GM12878 (cell line): ENCODE measurements around the gene NPDC1. TPM values are rescaled to one million over a fixed set of nuclear protein-coding genes. Genes with fewer than 3 reads are reported as not detected.

Experiments used
- ATAC-seq: fragments of 200-7000 bp; cut with Tn5 transposase; 3 replicates; pipeline ENCODE4 v1.9.1; 2020; ENCODE audit warnings: mild to moderate bottlenecking, moderate library complexity
- BruUV-seq: library from RNA; stranded (reverse); fragments of 400-500 nt; replicated peaks from 2 replicates; lab custom pipeline; 2021; lab: Mats Ljungman, UMichigan
- CTCF ChIA-PET: fragments of 300-600 bp; sonication (Branson Sonifier 250); formaldehyde crosslinking; extraction: SDS; loops from one replicate; lab custom pipeline; 2021; ENCODE audit warnings: inconsistent platforms; lab: Yijun Ruan, JAX
- POLR2A ChIA-PET: fragments of 350-600 bp; formaldehyde crosslinking; extraction: SDS; loops from one replicate; lab custom pipeline; 2021; ENCODE audit warnings: inconsistent platforms; lab: Charles Lee
- RAD21 ChIA-PET: fragments of 300-600 bp; sonication (Branson Sonifier 250); formaldehyde crosslinking; loops from one replicate; lab custom pipeline; 2023; ENCODE audit warnings: antibody characterized with exemption; ENCODE audit not compliant: unreplicated experiment; lab: Charles Lee
- SMC1A ChIA-PET: fragments of 300-600 bp; sonication (Branson Sonifier 250); formaldehyde crosslinking; loops from one replicate; lab custom pipeline; 2023; ENCODE audit not compliant: unreplicated experiment, uncharacterized antibody; lab: Charles Lee
- DNase-seq: peaks from one replicate; pipeline ENCODE4 v3.0.0-alpha.2; 2011; ENCODE audit warnings: low read depth, low spot score
- FAIRE-seq: peaks from 3 replicates; lab custom pipeline; 2011; peaks lifted over from hg19 to GRCh38; lab: Jason Lieb, UNC
- H2AFZ ChIP-seq: 2 replicates; pipeline ENCODE4 v1.6.0; 2011; ENCODE audit warnings: low read depth, low read length, control low read depth; ENCODE audit not compliant: control insufficient read depth
- H3K27ac ChIP-seq: 2 replicates; pipeline ENCODE4 v1.5.1; 2011; ENCODE audit warnings: control low read depth; ENCODE audit not compliant: control insufficient read depth, insufficient read depth
- H3K27me3 ChIP-seq, 2 experiments: replicated peaks in 1 of 2; 2 replicates each; pipeline versions ENCODE4 v1.6.0 to v1.6.1; 2011; ENCODE audit warnings: low read length in 1 of 2; ENCODE audit not compliant: control insufficient read depth in 2 of 2, insufficient read depth in 2 of 2
- H3K36me3 ChIP-seq, 2 experiments: 2 replicates each; pipeline ENCODE4 v1.5.1; 2011; ENCODE audit warnings: low read length in 1 of 2; ENCODE audit not compliant: control insufficient read depth in 2 of 2, insufficient read depth in 2 of 2
- H3K4me1 ChIP-seq: 2 replicates; pipeline ENCODE4 v1.6.1; 2011; ENCODE audit warnings: mild to moderate bottlenecking, low read length, moderate library complexity, mixed read lengths; ENCODE audit not compliant: control insufficient read depth, insufficient read depth
- H3K4me2 ChIP-seq: 2 replicates; pipeline ENCODE4 v1.6.0; 2011; ENCODE audit warnings: control low read depth; ENCODE audit not compliant: control insufficient read depth, insufficient read depth
- H3K4me3 ChIP-seq: fragments of 200-600 bp; sonication (generic); 2 replicates; pipeline ENCODE4 v1.5.1; 2016
- H3K79me2 ChIP-seq: 2 replicates; pipeline ENCODE4 v1.6.0; 2011; ENCODE audit warnings: low read length; ENCODE audit not compliant: control insufficient read depth, insufficient read depth
- H3K9ac ChIP-seq: 2 replicates; pipeline ENCODE4 v1.8.0; 2011; ENCODE audit warnings: low read length, control low read depth, mixed read lengths; ENCODE audit not compliant: control insufficient read depth, insufficient read depth
- H3K9me3 ChIP-seq: replicated peaks from 3 replicates; pipeline ENCODE4 v1.5.1; 2011; ENCODE audit warnings: mild to moderate bottlenecking, low read length; ENCODE audit not compliant: control insufficient read depth, insufficient read depth
- H4K20me1 ChIP-seq: 2 replicates; pipeline ENCODE4 v1.6.0; 2011; ENCODE audit not compliant: control insufficient read depth, insufficient read depth
- CHD1 ChIP-seq: IDR thresholded peaks from 2 replicates; pipeline ENCODE4 v1.6.1; 2012; ENCODE audit warnings: low read depth, low read length, improper control_type of control experiment
- POLR2A ChIP-seq: IDR thresholded peaks from 2 replicates; pipeline ENCODE4 v1.6.1; 2011; ENCODE audit warnings: low read depth, mild to moderate bottlenecking, low read length
- RUNX3 ChIP-seq: IDR thresholded peaks from 2 replicates; pipeline ENCODE4 v1.6.1; 2012; ENCODE audit warnings: low read length, inconsistent platforms
- TCF12 ChIP-seq: IDR thresholded peaks from 2 replicates; pipeline ENCODE4 v1.6.1; 2011; ENCODE audit warnings: low read depth, mild to moderate bottlenecking, low read length
- YY1 ChIP-seq: IDR thresholded peaks from 2 replicates; pipeline ENCODE4 v1.6.1; 2011; ENCODE audit warnings: low read depth, mild to moderate bottlenecking, low read length
- WGBS: methylation state at CpG from one replicate; pipeline ENCODE4 v1.1.6; 2016; ENCODE audit warnings: low lambda C conversion rate; ENCODE audit not compliant: insufficient replicate concordance, insufficient coverage; ENCODE audit errors: missing lambda C conversion rate; 5-methylcytosine and 5-hydroxymethylcytosine counted together
- in situ Hi-C: fragments of 300-500 bp; cut with MboI; formaldehyde crosslinking; loops from 9 replicates; pipeline ENCODE4 v1.14.3; 2018; ENCODE audit warnings: mixed read lengths
- intact Hi-C: fragments of 100-400 bp; cut with micrococcal nuclease; formaldehyde crosslinking; loops from one replicate; pipeline ENCODE4 v1.14.2; 2022; ENCODE audit not compliant: unreplicated experiment
- polyA plus RNA-seq, 11 experiments: library from polyadenylated mRNA; depleted of rRNA in 4 of 11; unstranded in 6 of 11; stranded (reverse) in 5 of 11; fragments of >200 nt; fragmentation: Nextera tagmentation in 4 of 11; fragmentation: Illumina TruSeq in 1 of 11; extraction: Ambion mirVana in 4 of 11; extraction: Trizol in 1 of 11; gene quantifications; 1 replicate in 1 of 11; 2 replicates in 10 of 11; pipeline versions ENCODE4 v1.2.1 to v1.2.3, GENCODE V29; 2011 to 2016; ENCODE audit warnings: inconsistent platforms in 2 of 11, missing spikeins in 2 of 11, low read depth in 1 of 11
- total RNA-seq, 4 experiments: library from RNA; depleted of rRNA in 3 of 4; stranded (reverse); fragments of >200 nt in 3 of 4; fragmentation: Illumina TruSeq in 1 of 4; extraction: Trizol in 1 of 4; gene quantifications; 2 replicates each; pipeline versions ENCODE4 v1.2.1 to v1.2.3, GENCODE V29; 2013 to 2021

The NPDC1 gene
- total and polyA plus RNA-seq, 10 of the 15 experiments (the other 5 are each of a cell fraction or from before 2014, with no cell fraction given): 0.04 to 1.7 (median 0.77) TPM; not detected in 2

GRCh38 chr9:136997371-136997770, 48.6 kb downstream of the NPDC1 start:
- Histone ChIP-seq H3K4me2 (peak overlapping the region; percentile 7; the same call in 1 of the 2 replicates), H3K36me3 (no peaks in the 10 kb centered on the region), H2AFZ (no peak overlapping the region), H3K79me2 (no peaks in the 10 kb centered on the region; the same call in 1 of the 2 replicates), H3K4me3 (no peak overlapping the region), H3K4me1 (peaks cover 45% of the 10 kb centered on the region), H3K9ac (no peak overlapping the region), H3K9me3 (no peaks in the 10 kb centered on the region), H3K27me3 (peaks cover 2 to 10% of the 10 kb centered on the region in 2 experiments; a peak in 3 of 4 replicates), H4K20me1 (no peaks in the 10 kb centered on the region), H3K27ac (no peak overlapping the region)
- ChIA-PET RAD21 (interaction anchor here (1.0 kb wide), 1 partner anchor 37 kb away, joined by 3 read pairs; no protein-coding TSS in a partner anchor), CTCF (interaction anchor here (0.6 to 2.1 kb wide), 2 partner anchors 38 to 538 kb away, joined by 4 to 8 read pairs; no protein-coding TSS in a partner anchor), SMC1A (no interaction called here), POLR2A (no interaction called here)
- no TSS peak for BruUV-seq
- WGBS: 53% methylated on average over 10 of the region's 10 CpGs
- FAIRE-seq (no peak), ATAC-seq (no peak), DNase-seq (no peak)
- in situ Hi-C loops: no loop called here
- intact Hi-C loops: no loop called here
- TF ChIP-seq POLR2A (0 out of 2 replicates have a peak, but pooled peaks have one; percentile 18), YY1 (no peak)

GRCh38 chr9:136996361-136997292, 49.4 kb downstream of the NPDC1 start, which contains the start of gene CLIC3:
Gene CLIC3 (minus strand): TSS chr9:136996568. CDS start chr9:136996543, 25 bp downstream.
- H3K4me1 ChIP-seq: peaks cover 45% of the 10 kb centered on the region
- H3K79me2 ChIP-seq: no peaks in the 10 kb centered on the region; the same call in 1 of the 2 replicates
- peak within 1 kb of the TSS; percentile 17 for H3K4me2 ChIP-seq
- no peaks in the 10 kb centered on the region for H3K36me3 ChIP-seq
- DNase-seq (no peak), FAIRE-seq (no peak), ATAC-seq (no peak)
- WGBS: 11% methylated on average over 34 of the region's 35 CpGs
- ChIA-PET CTCF (interaction anchor here (0.6 to 2.1 kb wide), 7 partner anchors 9 to 538 kb away, joined by 3 to 9 read pairs (median 4); no protein-coding TSS in a partner anchor), RAD21 (interaction anchor here (0.9 to 1.4 kb wide), 3 partner anchors 38 to 71 kb away, joined by 3 to 8 read pairs (median 5); no protein-coding TSS in a partner anchor), POLR2A (interaction anchor here (0.5 to 0.9 kb wide), 3 partner anchors 30 to 297 kb away, joined by 3 to 4 read pairs (median 3); no protein-coding TSS in a partner anchor), SMC1A (interaction anchor here (1.0 kb wide), 1 partner anchor 39 kb away, joined by 3 read pairs; no protein-coding TSS in a partner anchor)
- no peak within 1 kb of the TSS for H3K9ac ChIP-seq
- peaks cover 2 to 6% of the 10 kb centered on the region in 2 experiments; a peak in 3 of 4 replicates for H3K27me3 ChIP-seq
- no peaks in the 10 kb centered on the region for H4K20me1 ChIP-seq
- H3K4me3 ChIP-seq: no peak within 1 kb of the TSS
- H2AFZ ChIP-seq: no peak within 1 kb of the TSS
- intact Hi-C loops: no loop called here
- no peak within 1 kb of the TSS for H3K27ac ChIP-seq
- no peaks in the 10 kb centered on the region for H3K9me3 ChIP-seq
- TF ChIP-seq TCF12 (0 out of 2 replicates have a peak, but pooled peaks have one; percentile 54), RUNX3 (0 out of 2 replicates have a peak, but pooled peaks have one; percentile 13), CHD1 (no peak)
- BruUV-seq: no TSS peak
- in situ Hi-C loops: no loop called here
